Activated naive CD4-positive, alpha-beta T cell treated with anti-CD3 and anti-CD28 coated beads, Interleukin-2, amount 50 U/mL, for 72 hours (primary cell): ENCODE results near the gene MTMR12. TPM values are rescaled to one million over a fixed set of nuclear protein-coding genes. Genes with fewer than 3 reads are reported as not detected.
"Not testable (repeated sequence)": the region's sequence is repeated elsewhere in the genome, so short reads cannot be mapped to it uniquely, and the experiment has no call there.

Experiments used
- ATAC-seq, 2 donors: fragments of 150-1000 bp; cut with Tn5 transposase; 2 replicates each; pipeline ENCODE4 v1.10.0; 2021; ENCODE audit warnings: mild to moderate bottlenecking in 2 of 2, moderate library complexity in 2 of 2
- DNase-seq, 2 donors: peaks; one replicate each; pipeline ENCODE4 v3.0.0; 2021 to 2022; ENCODE audit warnings: low spot score in 2 of 2
- H3K27ac Mint-ChIP-seq, 2 donors: one replicate each; pipeline ENCODE4 v1.8.0; 2022; ENCODE audit warnings: mild to moderate bottlenecking in 2 of 2, mixed read lengths in 2 of 2
- H3K36me3 Mint-ChIP-seq, 2 donors: one replicate each; pipeline ENCODE4 v1.8.0; 2022; ENCODE audit warnings: mixed read lengths in 2 of 2
- H3K9me3 Mint-ChIP-seq, 2 donors: one replicate each; pipeline ENCODE4 v1.8.0; 2022; ENCODE audit warnings: mixed read lengths in 2 of 2
- total RNA-seq, 2 donors: library from RNA; stranded (reverse); gene quantifications; one replicate each; pipeline ENCODE4 v1.2.3, GENCODE V29; 2022

The MTMR12 gene
- total RNA-seq, 2 donors from 2014 or later, result 13.3 to 24.8 TPM

- no peak overlapping the region for H3K27ac Mint-ChIP-seq
- DNase-seq (no peak), ATAC-seq (no peak)
- no peaks in the 10 kb centered on the region for H3K9me3 Mint-ChIP-seq
- no peaks in the 10 kb centered on the region for H3K36me3 Mint-ChIP-seq
Observed at GRCh38 chr5:32330126-32330971, 17.6 kb upstream of the MTMR12 start.

GRCh38 chr5:32329395-32329834 lies 16.7 kb upstream of the MTMR12 start:
- no peaks in the 10 kb centered on the region for H3K9me3 Mint-ChIP-seq

GRCh38 chr5:32326216-32326772 lies 13.6 kb upstream of the MTMR12 start:
- ATAC-seq, result no peak

More at GRCh38 chr5:32329395-32329834, 16.7 kb upstream of the MTMR12 start:
- Mint-ChIP-seq H3K36me3 (no peaks in the 10 kb centered on the region), H3K27ac (no peak overlapping the region)
- DNase-seq (peak in 1 of 2 donors; percentile 69), ATAC-seq (peak; percentile 90 to 92)

GRCh38 chr5:32325616-32326015 lies 12.9 kb upstream of the MTMR12 start:
- Mint-ChIP-seq H3K27ac (no peak overlapping the region), H3K36me3 (peaks cover 7% of the 10 kb centered on the region in 2 donors), H3K9me3 (peaks cover 6 to 7% of the 10 kb centered on the region in 2 donors)
- DNase-seq (no peak), ATAC-seq (no peak)

More at GRCh38 chr5:32326216-32326772, 13.6 kb upstream of the MTMR12 start:
- H3K36me3 Mint-ChIP-seq, result peaks cover 7% of the 10 kb centered on the region in 2 donors
- H3K27ac Mint-ChIP-seq, result no peak overlapping the region
- no peak for DNase-seq
- H3K9me3 Mint-ChIP-seq, result peaks cover 6 to 7% of the 10 kb centered on the region in 2 donors

- no peak for ATAC-seq
- peaks cover 7% of the 10 kb centered on the region in 2 donors for H3K36me3 Mint-ChIP-seq
- no peak overlapping the region for H3K27ac Mint-ChIP-seq
- no peak for DNase-seq
- peaks cover 6 to 7% of the 10 kb centered on the region in 2 donors for H3K9me3 Mint-ChIP-seq
Observed at GRCh38 chr5:32325062-32325461, 12.3 kb upstream of the MTMR12 start.

- DNase-seq (no peak), ATAC-seq (no peak)
- H3K36me3 Mint-ChIP-seq, result peaks cover 7% of the 10 kb centered on the region in 2 donors
Observed at GRCh38 chr5:32323741-32324140, 11.0 kb upstream of the MTMR12 start.

GRCh38 chr5:32322882-32323281 lies 10.1 kb upstream of the MTMR12 start:
- H3K27ac Mint-ChIP-seq, result no peak overlapping the region
- peaks cover 6 to 7% of the 10 kb centered on the region in 2 donors for H3K9me3 Mint-ChIP-seq
- ATAC-seq (no peak), DNase-seq (no peak)
- H3K36me3 Mint-ChIP-seq, result peaks cover 7% of the 10 kb centered on the region in 2 donors

More at GRCh38 chr5:32323741-32324140, 11.0 kb upstream of the MTMR12 start:
- no peak overlapping the region for H3K27ac Mint-ChIP-seq
- H3K9me3 Mint-ChIP-seq, result peaks cover 6 to 7% of the 10 kb centered on the region in 2 donors

- not testable (repeated sequence) for ATAC-seq, H3K9me3 Mint-ChIP-seq, H3K36me3 Mint-ChIP-seq, H3K27ac Mint-ChIP-seq, DNase-seq
Observed at GRCh38 chr5:32321787-32322186, 9.0 kb upstream of the MTMR12 start.

- Mint-ChIP-seq H3K9me3 (peaks cover 6 to 7% of the 10 kb centered on the region in 2 donors), H3K27ac (no peak overlapping the region), H3K36me3 (peaks cover 7% of the 10 kb centered on the region in 2 donors)
- DNase-seq (no peak), ATAC-seq (no peak)
Observed at GRCh38 chr5:32320576-32320975, 7.8 kb upstream of the MTMR12 start.

GRCh38 chr5:32319926-32320543 lies 7.3 kb upstream of the MTMR12 start:
- DNase-seq (no peak), ATAC-seq (no peak)
- Mint-ChIP-seq H3K9me3 (peaks cover 6 to 7% of the 10 kb centered on the region in 2 donors), H3K36me3 (peaks cover 7% of the 10 kb centered on the region in 2 donors), H3K27ac (no peak overlapping the region)

GRCh38 chr5:32319392-32319791 lies 6.7 kb upstream of the MTMR12 start:
- H3K9me3 Mint-ChIP-seq, result peaks cover 6 to 7% of the 10 kb centered on the region in 2 donors
- peaks cover 7% of the 10 kb centered on the region in 2 donors for H3K36me3 Mint-ChIP-seq
- DNase-seq (no peak), ATAC-seq (no peak)
- H3K27ac Mint-ChIP-seq, result no peak overlapping the region

GRCh38 chr5:32317041-32317440 lies 4.3 kb upstream of the MTMR12 start:
- DNase-seq, result no peak
- ATAC-seq, result no peak

GRCh38 chr5:32315221-32316014 lies 2.7 kb upstream of the MTMR12 start:
- ATAC-seq, result no peak
- Mint-ChIP-seq H3K9me3 (no peaks in the 10 kb centered on the region), H3K36me3 (peaks cover 0 to 5% of the 10 kb centered on the region in 2 donors), H3K27ac (no peak overlapping the region)
- DNase-seq, result no peak

More at GRCh38 chr5:32317041-32317440, 4.3 kb upstream of the MTMR12 start:
- Mint-ChIP-seq H3K36me3 (peaks cover 7 to 8% of the 10 kb centered on the region in 2 donors), H3K9me3 (peaks cover 6 to 7% of the 10 kb centered on the region in 2 donors), H3K27ac (peak overlapping the region in 1 of 2 donors; percentile 66)

- Mint-ChIP-seq H3K27ac (peak overlapping the region in 1 of 2 donors; percentile 88), H3K36me3 (peaks cover 0 to 5% of the 10 kb centered on the region in 2 donors), H3K9me3 (no peaks in the 10 kb centered on the region)
- ATAC-seq, result no peak
- no peak for DNase-seq
Observed at GRCh38 chr5:32314658-32315057, 1.9 kb upstream of the MTMR12 start.

- not testable (repeated sequence) for ATAC-seq, H3K36me3 Mint-ChIP-seq, DNase-seq, H3K9me3 Mint-ChIP-seq
- H3K27ac Mint-ChIP-seq, result peak overlapping the region in 1 of 2 donors; percentile 88
Observed at GRCh38 chr5:32314152-32314488, 1.4 kb upstream of the MTMR12 start.

- no peaks in the 10 kb centered on the region for H3K9me3 Mint-ChIP-seq
Observed at GRCh38 chr5:32312197-32312594, 543 bp downstream of the MTMR12 start.

More at GRCh38 chr5:32312197-32312594, 543 bp downstream of the MTMR12 start:
- H3K36me3 Mint-ChIP-seq, result peaks cover 0 to 5% of the 10 kb centered on the region in 2 donors
- peak overlapping the region; percentile 88 to 92 for H3K27ac Mint-ChIP-seq
- ATAC-seq (peak; percentile 3 to 12), DNase-seq (peak; percentile 49 to 75)
